OCI-LY1 (cell line): ENCODE results near the gene TMEM109.

Experiments
- CTCF ChIP-seq: fragments of 200-600 bp; sonication (generic), shearing (Covaris generic); IDR thresholded peaks from 2 replicates; pipeline ENCODE4 v1.5.1; 2017; ENCODE audit warnings: mild to moderate bottlenecking, antibody characterized with exemption, low read length, moderate library complexity, mixed read lengths
- EZH2 ChIP-seq: fragments of 200-600 bp; sonication (generic), shearing (Covaris generic); IDR thresholded peaks from 2 replicates; pipeline ENCODE4 v1.8.0; 2017; ENCODE audit warnings: borderline replicate concordance, mixed run types, mild to moderate bottlenecking, antibody characterized with exemption, low read length, moderate library complexity, mixed read lengths

- TF ChIP-seq CTCF = no peak
- TF ChIP-seq EZH2 = no peak
Measured at GRCh38 chr11:60942970-60943565, 29.1 kb downstream of the TMEM109 start.
